ENCODE data around the gene TRIP13. TPM values are rescaled to one million over a fixed set of nuclear protein-coding genes. Genes with fewer than 3 reads are reported as not detected.

Gene TRIP13
- total and polyA plus RNA-seq, 10 of the 15 experiments (the other 5 are each of a cell fraction or from before 2014, with no cell fraction given), result 15.1 to 64.9 (median 32.2) TPM

- Histone ChIP-seq H3K4me3 (no peak overlapping the region), H2AFZ (ENCODE audit: control insufficient read depth, low read depth, low read length) (no peak overlapping the region), H3K4me2 (ENCODE audit: control insufficient read depth, insufficient read depth) (no peak overlapping the region), H3K36me3 (ENCODE audit: control insufficient read depth in 2 of 2, insufficient read depth in 2 of 2, low read length in 1 of 2) (no peaks in the 10 kb centered on the region; a peak in 1 of 4 replicates), H3K27ac (ENCODE audit: control insufficient read depth, insufficient read depth) (no peak overlapping the region), H4K20me1 (ENCODE audit: control insufficient read depth, insufficient read depth) (no peaks in the 10 kb centered on the region), H3K4me1 (ENCODE audit: control insufficient read depth, insufficient read depth, low read length) (no peaks in the 10 kb centered on the region), H3K9ac (ENCODE audit: control insufficient read depth, insufficient read depth, low read length) (no peak overlapping the region), H3K79me2 (ENCODE audit: control insufficient read depth, insufficient read depth, low read length) (no peaks in the 10 kb centered on the region), H3K27me3 (replicated peaks in 1 of 2; ENCODE audit: control insufficient read depth in 2 of 2, insufficient read depth in 2 of 2, low read length in 1 of 2) (no peaks in the 10 kb centered on the region), H3K9me3 (replicated peaks; ENCODE audit: control insufficient read depth, insufficient read depth, low read length) (no peaks in the 10 kb centered on the region)
- intact Hi-C loops (cut with micrococcal nuclease; ENCODE audit: unreplicated experiment), result loop anchor here (1.0 to 5.0 kb wide), 5 partner anchors 69 to 721 kb away; no protein-coding TSS in a partner anchor
- FAIRE-seq (peak; percentile 57), ATAC-seq (peak; percentile 100), DNase-seq (ENCODE audit: low read depth, low spot score) (no peak)
- RAD21 ChIA-PET (ENCODE audit: unreplicated experiment), result interaction anchor here (0.7 to 1.4 kb wide), 11 partner anchors 26 to 421 kb away, joined by 3 to 16 read pairs (median 4); partner anchors contain the start of gene CLPTM1L
- CTCF ChIA-PET, result interaction anchor here (0.7 to 6.2 kb wide), 32 partner anchors 9 to 721 kb away, joined by 3 to 61 read pairs (median 4); no protein-coding TSS in a partner anchor
- POLR2A ChIA-PET, result no interaction called here
- no TSS peak for BruUV-seq (replicated peaks)
- in situ Hi-C loops (cut with MboI), result no loop called here
- SMC1A ChIA-PET (ENCODE audit: uncharacterized antibody, unreplicated experiment), result interaction anchor here (0.7 to 3.9 kb wide), 9 partner anchors 9 to 722 kb away, joined by 3 to 36 read pairs (median 4); no protein-coding TSS in a partner anchor
- WGBS (ENCODE audit: insufficient coverage, insufficient replicate concordance, low lambda C conversion rate, missing lambda C conversion rate), result 10% methylated on average over 17 of the region's 17 CpGs
- TF ChIP-seq RAD21 (IDR thresholded peaks at IDR 0.05; ENCODE audit: insufficient read depth, low read depth, low read length) (peak; percentile 93), RUNX3 (IDR thresholded peaks at IDR 0.05; ENCODE audit: low read length) (peak; percentile 57), SRF (IDR thresholded peaks at IDR 0.05; ENCODE audit: low read depth in 2 of 2, low read length in 2 of 2) (0 out of 4 replicates have a peak, but pooled peaks of 1 of the 2 experiments have one; percentile 14), SMC3 (IDR thresholded peaks at IDR 0.05; ENCODE audit: borderline replicate concordance, low read length) (peak; percentile 91), SMARCA5 (IDR thresholded peaks at IDR 0.05) (peak; percentile 71), PAX8 (IDR thresholded peaks at IDR 0.05) (no peak), FOXK2 (IDR thresholded peaks at IDR 0.05) (no peak), YY1 (IDR thresholded peaks at IDR 0.05; ENCODE audit: low read depth, low read length) (peak; percentile 66), RELB (IDR thresholded peaks at IDR 0.05; ENCODE audit: low read depth) (no peak), FOS (IDR thresholded peaks at IDR 0.05; ENCODE audit: borderline replicate concordance, extremely low read depth, insufficient read length) (no peak), ZBTB33 (IDR thresholded peaks at IDR 0.05) (no peak), ZNF622 (IDR thresholded peaks at IDR 0.05) (no peak), EP300 (IDR thresholded peaks at IDR 0.05; ENCODE audit: borderline replicate concordance in 1 of 2, control insufficient read depth in 1 of 2, low read depth in 2 of 2, low read length in 2 of 2) (no peak), PAX5 (IDR thresholded peaks at IDR 0.05; ENCODE audit: borderline replicate concordance, low read depth, low read length) (0 out of 2 replicates have a peak, but pooled peaks have one; percentile 26), IRF4 (IDR thresholded peaks at IDR 0.05; ENCODE audit: low read depth, low read length) (0 out of 2 replicates have a peak, but pooled peaks have one; percentile 24), RAD51 (IDR thresholded peaks at IDR 0.05) (no peak)
- TF ChIP-seq, protein P1, sequence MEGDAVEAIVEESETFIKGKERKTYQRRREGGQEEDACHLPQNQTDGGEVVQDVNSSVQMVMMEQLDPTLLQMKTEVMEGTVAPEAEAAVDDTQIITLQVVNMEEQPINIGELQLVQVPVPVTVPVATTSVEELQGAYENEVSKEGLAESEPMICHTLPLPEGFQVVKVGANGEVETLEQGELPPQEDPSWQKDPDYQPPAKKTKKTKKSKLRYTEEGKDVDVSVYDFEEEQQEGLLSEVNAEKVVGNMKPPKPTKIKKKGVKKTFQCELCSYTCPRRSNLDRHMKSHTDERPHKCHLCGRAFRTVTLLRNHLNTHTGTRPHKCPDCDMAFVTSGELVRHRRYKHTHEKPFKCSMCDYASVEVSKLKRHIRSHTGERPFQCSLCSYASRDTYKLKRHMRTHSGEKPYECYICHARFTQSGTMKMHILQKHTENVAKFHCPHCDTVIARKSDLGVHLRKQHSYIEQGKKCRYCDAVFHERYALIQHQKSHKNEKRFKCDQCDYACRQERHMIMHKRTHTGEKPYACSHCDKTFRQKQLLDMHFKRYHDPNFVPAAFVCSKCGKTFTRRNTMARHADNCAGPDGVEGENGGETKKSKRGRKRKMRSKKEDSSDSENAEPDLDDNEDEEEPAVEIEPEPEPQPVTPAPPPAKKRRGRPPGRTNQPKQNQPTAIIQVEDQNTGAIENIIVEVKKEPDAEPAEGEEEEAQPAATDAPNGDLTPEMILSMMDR (IDR thresholded peaks at IDR 0.05 in 2 of 3, conservative IDR thresholded peaks at IDR 0.05 in 1 of 3; ENCODE audit: control insufficient read depth in 2 of 3, extremely low read depth in 1 of 3, insufficient read depth in 1 of 3, low read depth in 3 of 3, low read length in 3 of 3), result peak; percentile 81 to 97 (median 92); a peak in 5 of 6 replicates
These were observed 30.7 kb downstream of the TRIP13 start for GRCh38 chr5:923281-923873.

All from GM12878 (cell line).